Esophagus muscularis mucosa (tissue), 4 donors: ENCODE results near the gene LARGE1.

Experiments
- EP300 ChIP-seq: sonication (generic); formaldehyde crosslinking; IDR thresholded peaks from one replicate; pipeline ENCODE4 v1.6.1; 2017; ENCODE audit warnings: antibody characterized with exemption
- POLR2A ChIP-seq: fragments of 450-650 bp; IDR thresholded peaks from one replicate; pipeline ENCODE4 v1.6.1; 2017; ENCODE audit warnings: antibody characterized with exemption, moderate library complexity, mild to moderate bottlenecking, low read depth
- POLR2AphosphoS5 ChIP-seq, 2 donors: sonication (generic); formaldehyde crosslinking; IDR thresholded peaks; one replicate each; pipeline ENCODE4 v1.6.1; 2017; ENCODE audit warnings: antibody characterized with exemption in 2 of 2
- TF ChIP-seq, protein P1 (sequence below), 3 experiments: fragments of 200-600 bp in 2 of 3; fragments of 450-650 bp in 1 of 3; sonication (generic) in 2 of 3; IDR thresholded peaks; one replicate each; pipeline ENCODE4 v1.5.1; 2017 to 2019; ENCODE audit warnings: antibody characterized with exemption in 3 of 3, mild to moderate bottlenecking in 2 of 3, moderate library complexity in 1 of 3

DNA sequence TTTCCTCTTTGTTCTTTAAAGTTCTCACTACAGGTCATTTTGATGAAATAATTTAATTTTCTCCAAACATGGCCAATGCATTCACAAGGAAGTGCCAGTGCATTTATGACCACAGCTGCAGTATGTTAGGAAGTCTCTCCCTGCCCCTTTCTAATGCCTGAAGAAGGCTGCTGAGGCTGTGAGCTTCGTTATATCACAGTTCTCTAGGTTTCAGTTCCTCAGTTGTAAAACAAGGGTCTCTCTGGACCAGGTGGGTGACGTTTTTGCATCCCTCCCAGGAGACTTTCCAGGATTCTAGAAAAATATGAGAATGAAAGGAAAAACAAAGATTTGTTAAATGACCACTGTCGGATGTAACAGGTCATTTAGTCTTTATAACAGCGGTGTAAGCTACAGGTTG, 171.6 kb downstream of the LARGE1 start:
- TF ChIP-seq, protein P1, sequence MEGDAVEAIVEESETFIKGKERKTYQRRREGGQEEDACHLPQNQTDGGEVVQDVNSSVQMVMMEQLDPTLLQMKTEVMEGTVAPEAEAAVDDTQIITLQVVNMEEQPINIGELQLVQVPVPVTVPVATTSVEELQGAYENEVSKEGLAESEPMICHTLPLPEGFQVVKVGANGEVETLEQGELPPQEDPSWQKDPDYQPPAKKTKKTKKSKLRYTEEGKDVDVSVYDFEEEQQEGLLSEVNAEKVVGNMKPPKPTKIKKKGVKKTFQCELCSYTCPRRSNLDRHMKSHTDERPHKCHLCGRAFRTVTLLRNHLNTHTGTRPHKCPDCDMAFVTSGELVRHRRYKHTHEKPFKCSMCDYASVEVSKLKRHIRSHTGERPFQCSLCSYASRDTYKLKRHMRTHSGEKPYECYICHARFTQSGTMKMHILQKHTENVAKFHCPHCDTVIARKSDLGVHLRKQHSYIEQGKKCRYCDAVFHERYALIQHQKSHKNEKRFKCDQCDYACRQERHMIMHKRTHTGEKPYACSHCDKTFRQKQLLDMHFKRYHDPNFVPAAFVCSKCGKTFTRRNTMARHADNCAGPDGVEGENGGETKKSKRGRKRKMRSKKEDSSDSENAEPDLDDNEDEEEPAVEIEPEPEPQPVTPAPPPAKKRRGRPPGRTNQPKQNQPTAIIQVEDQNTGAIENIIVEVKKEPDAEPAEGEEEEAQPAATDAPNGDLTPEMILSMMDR (IDR thresholded peaks at IDR 0.05), result no peak
- TF ChIP-seq POLR2AphosphoS5 (IDR thresholded peaks at IDR 0.05) (no peak), POLR2A (no peak), EP300 (no peak)
